Measurements from ENCODE around the gene WRAP53.

GRCh38 chr17:7674934-7675333 lies 13.3 kb upstream of the WRAP53 start:
- TF ChIP-seq CTCF (IDR thresholded peaks at IDR 0.05) (no peak), POLR2A (IDR thresholded peaks at IDR 0.05) (no peak)
